ENCODE results near the gene MTFR1L.
"Not testable (repeated sequence)": the region's sequence is repeated elsewhere in the genome, so short reads cannot be mapped to it uniquely, and the experiment has no call there.

Gene MTFR1L

GRCh38 chr1:25837262-25837875 is 17.6 kb downstream of the MTFR1L start:
- no peak overlapping the region for H3K4me3 ChIP-seq (ENCODE audit: low read depth, low read length)
- H3K27me3 ChIP-seq (ENCODE audit: insufficient read depth, low read depth, severe bottlenecking) = no peaks in the 10 kb centered on the region
- no peak for DNase-seq
- TF ChIP-seq CTCF (IDR thresholded peaks at IDR 0.05; ENCODE audit: low read depth, low read length) = peak; percentile 50; the same call in 1 of the 2 replicates
- H3K9me3 ChIP-seq (ENCODE audit: severe bottlenecking) = no peaks in the 10 kb centered on the region
- H3K36me3 ChIP-seq = peaks cover 45% of the 10 kb centered on the region
- H3K27ac ChIP-seq = no peak overlapping the region

- DNase-seq; H3K27ac ChIP-seq; H3K27me3 ChIP-seq (ENCODE audit: insufficient read depth, low read depth, severe bottlenecking); H3K9me3 ChIP-seq (ENCODE audit: severe bottlenecking); H3K4me3 ChIP-seq (ENCODE audit: low read depth, low read length): not testable (repeated sequence)
- peaks cover 20% of the 10 kb centered on the region for H3K36me3 ChIP-seq
Observed at GRCh38 chr1:25839808-25840207, 20.1 kb downstream of the MTFR1L start.

- no peak for DNase-seq
- TF ChIP-seq CTCF (IDR thresholded peaks at IDR 0.05; ENCODE audit: low read depth, low read length) = no peak
- H3K36me3 ChIP-seq = no peaks in the 10 kb centered on the region
- H3K9me3 ChIP-seq (ENCODE audit: severe bottlenecking) = no peaks in the 10 kb centered on the region
- no peak overlapping the region for H3K4me3 ChIP-seq (ENCODE audit: low read depth, low read length)
- no peak overlapping the region for H3K27ac ChIP-seq
- H3K27me3 ChIP-seq (ENCODE audit: insufficient read depth, low read depth, severe bottlenecking) = no peaks in the 10 kb centered on the region
Observed at GRCh38 chr1:25843483-25843882, 23.7 kb downstream of the MTFR1L start.

GRCh38 chr1:25844536-25845337 is 25.0 kb downstream of the MTFR1L start:
- Histone ChIP-seq H3K4me3 (ENCODE audit: low read depth, low read length) (no peak overlapping the region), H3K27ac (no peak overlapping the region), H3K9me3 (ENCODE audit: severe bottlenecking) (no peaks in the 10 kb centered on the region), H3K27me3 (ENCODE audit: insufficient read depth, low read depth, severe bottlenecking) (no peaks in the 10 kb centered on the region), H3K36me3 (no peaks in the 10 kb centered on the region)
- DNase-seq = no peak
- TF ChIP-seq CTCF (IDR thresholded peaks at IDR 0.05; ENCODE audit: low read depth, low read length) = no peak

GRCh38 chr1:25845664-25846063 is 25.9 kb downstream of the MTFR1L start:
- DNase-seq = no peak
- Histone ChIP-seq H3K27ac (no peak overlapping the region), H3K9me3 (ENCODE audit: severe bottlenecking) (no peaks in the 10 kb centered on the region)

More at GRCh38 chr1:25845664-25846063, 25.9 kb downstream of the MTFR1L start:
- Histone ChIP-seq H3K36me3 (no peaks in the 10 kb centered on the region), H3K27me3 (ENCODE audit: insufficient read depth, low read depth, severe bottlenecking) (no peaks in the 10 kb centered on the region), H3K4me3 (ENCODE audit: low read depth, low read length) (no peak overlapping the region)
- no peak for TF ChIP-seq CTCF (IDR thresholded peaks at IDR 0.05; ENCODE audit: low read depth, low read length)
